Measurements from ENCODE around the gene ASB2. TPM values are rescaled to one million over a fixed set of nuclear protein-coding genes. Genes with fewer than 3 reads are reported as not detected.

The ASB2 gene
- total RNA-seq, 1 experiment from 2014 or later = not detected

- no peak for DNase-seq (ENCODE audit: low spot score)
These were observed 4.3 kb upstream of the ASB2 start for GRCh38 chr14:93980456-93981201.

GRCh38 chr14:93978735-93979134 is 2.4 kb upstream of the ASB2 start:
- no peak for DNase-seq (ENCODE audit: low spot score)

GRCh38 chr14:93977790-93978581 is 1.6 kb upstream of the ASB2 start:
- DNase-seq (ENCODE audit: low spot score) = no peak

GRCh38 chr14:93977171-93977570 is 801 bp upstream of the ASB2 start:
- DNase-seq (ENCODE audit: low spot score) = no peak

- DNase-seq (ENCODE audit: low spot score) = no peak
These were observed 436 bp downstream of the ASB2 start for GRCh38 chr14:93975791-93976476.

- DNase-seq (ENCODE audit: low spot score) = no peak
These were observed 1.5 kb downstream of the ASB2 start for GRCh38 chr14:93974833-93975232.

GRCh38 chr14:93974299-93974698 is 2.1 kb downstream of the ASB2 start:
- no peak for DNase-seq (ENCODE audit: low spot score)

GRCh38 chr14:93973607-93974006 is 2.8 kb downstream of the ASB2 start:
- no peak for DNase-seq (ENCODE audit: low spot score)

GRCh38 chr14:93972618-93973205 is 3.7 kb downstream of the ASB2 start:
- DNase-seq (ENCODE audit: low spot score) = no peak

- no peak for DNase-seq (ENCODE audit: low spot score)
These were observed 4.7 kb downstream of the ASB2 start for GRCh38 chr14:93971635-93972027.

- DNase-seq (ENCODE audit: low spot score) = peak; percentile 22
These were observed 5.3 kb downstream of the ASB2 start for GRCh38 chr14:93970965-93971634.

GRCh38 chr14:93970585-93970964 is 5.8 kb downstream of the ASB2 start:
- DNase-seq (ENCODE audit: low spot score) = peak; percentile 23

GRCh38 chr14:93969082-93969828 is 7.1 kb downstream of the ASB2 start:
- DNase-seq (ENCODE audit: low spot score) = no peak

- no peak for DNase-seq (ENCODE audit: low spot score)
These were observed 8.6 kb downstream of the ASB2 start for GRCh38 chr14:93967637-93968250.

- no peak for DNase-seq (ENCODE audit: low spot score)
These were observed 10.4 kb downstream of the ASB2 start for GRCh38 chr14:93965946-93966474.

- DNase-seq (ENCODE audit: low spot score) = no peak
These were observed 11.0 kb downstream of the ASB2 start for GRCh38 chr14:93965287-93965821.

- DNase-seq (ENCODE audit: low spot score) = no peak
These were observed 11.5 kb downstream of the ASB2 start for GRCh38 chr14:93964820-93965286.

- no peak for DNase-seq (ENCODE audit: low spot score)
These were observed 12.1 kb downstream of the ASB2 start for GRCh38 chr14:93964281-93964680.

GRCh38 chr14:93963692-93964091 is 12.7 kb downstream of the ASB2 start:
- DNase-seq (ENCODE audit: low spot score) = no peak
